Activated CD4-positive, alpha-beta T cell treated with anti-CD3 and anti-CD28 coated beads, Interleukin-2, amount 50 U/mL, for 4 hours (primary cell): ENCODE results near the gene ABCB8.

Source experiments
- DNase-seq, 2 experiments: peaks; one replicate each; pipeline ENCODE4 v3.0.0-alpha.2; 2020

Gene ABCB8

GRCh38 chr7:151088856-151089699 is 60.8 kb downstream of the ABCB8 start:
- DNase-seq: no peak

- no peak for DNase-seq
Measured at GRCh38 chr7:151089893-151090730, 61.9 kb downstream of the ABCB8 start.

- no peak for DNase-seq
Measured at GRCh38 chr7:151091003-151091402, 62.8 kb downstream of the ABCB8 start.

GRCh38 chr7:151091431-151091830 is 63.2 kb downstream of the ABCB8 start:
- DNase-seq: no peak

- DNase-seq: no peak
Measured at GRCh38 chr7:151091988-151092387, 63.7 kb downstream of the ABCB8 start.

GRCh38 chr7:151093748-151094147 is 65.5 kb downstream of the ABCB8 start:
- no peak for DNase-seq

GRCh38 chr7:151094675-151095074 is 66.4 kb downstream of the ABCB8 start:
- DNase-seq: no peak

GRCh38 chr7:151095123-151095797 is 67.0 kb downstream of the ABCB8 start:
- DNase-seq: no peak

GRCh38 chr7:151095828-151096475 is 67.7 kb downstream of the ABCB8 start:
- DNase-seq: no peak
